Neuronal stem cell (in vitro differentiated cells): Measurements from ENCODE around the gene C11orf24.

ENCODE experiments used
- DNase-seq: peaks from one replicate; pipeline ENCODE4 v3.0.0-alpha.2; 2013; ENCODE audit warnings: low spot score
- H2AFZ ChIP-seq: one replicate; pipeline ENCODE4 v1.6.1; 2013; ENCODE audit warnings: mild to moderate bottlenecking, low read length, inconsistent platforms
- H2AK5ac ChIP-seq: 2 replicates; pipeline ENCODE4 v1.6.1; 2013; ENCODE audit warnings: low read depth, mild to moderate bottlenecking, inconsistent platforms, low read length, moderate library complexity, mixed read lengths
- H2BK120ac ChIP-seq: 2 replicates; pipeline ENCODE4 v1.6.1; 2013; ENCODE audit warnings: low read depth, mild to moderate bottlenecking, inconsistent platforms, low read length, moderate library complexity, mixed read lengths
- H2BK12ac ChIP-seq: one replicate; pipeline ENCODE4 v1.6.1; 2013; ENCODE audit warnings: low read length, inconsistent platforms
- H2BK15ac ChIP-seq: 2 replicates; pipeline ENCODE4 v1.6.1; 2013; ENCODE audit warnings: mild to moderate bottlenecking, low read length, inconsistent platforms, mixed read lengths
- H2BK5ac ChIP-seq: one replicate; pipeline ENCODE4 v1.6.1; 2013; ENCODE audit warnings: inconsistent platforms, mild to moderate bottlenecking, low read length, moderate library complexity
- H3K14ac ChIP-seq: one replicate; pipeline ENCODE4 v1.6.1; 2013; ENCODE audit warnings: low read length, inconsistent platforms
- H3K18ac ChIP-seq: 2 replicates; pipeline ENCODE4 v1.6.1; 2013; ENCODE audit warnings: low read length, inconsistent platforms
- H3K23ac ChIP-seq: 2 replicates; pipeline ENCODE4 v1.6.1; 2013; ENCODE audit warnings: low read depth, mild to moderate bottlenecking, mixed read lengths, low read length, inconsistent platforms; ENCODE audit not compliant: poor library complexity
- H3K27ac ChIP-seq: replicated peaks from 3 replicates; pipeline ENCODE4 v1.5.1; 2013; ENCODE audit warnings: low read length, inconsistent platforms
- H3K27me3 ChIP-seq, 3 experiments: 2 replicates each; pipeline ENCODE4 v1.6.1; 2013; ENCODE audit warnings: low read length in 3 of 3, mild to moderate bottlenecking in 2 of 3, inconsistent platforms in 1 of 3, low read depth in 1 of 3, mixed read lengths in 1 of 3, moderate library complexity in 1 of 3; ENCODE audit not compliant: control insufficient read depth in 3 of 3, insufficient read depth in 3 of 3
- H3K36me3 ChIP-seq, 2 donors: replicated peaks in 1 of 2; 2 replicates each; pipeline ENCODE4 v1.6.1; 2013; ENCODE audit warnings: low read length in 2 of 2; ENCODE audit not compliant: control insufficient read depth in 2 of 2, insufficient read depth in 2 of 2
- H3K4ac ChIP-seq: 2 replicates; pipeline ENCODE4 v1.6.1; 2013; ENCODE audit warnings: inconsistent platforms, mild to moderate bottlenecking, low read length, moderate library complexity
- H3K4me1 ChIP-seq, 2 donors: 1 replicate in 1 of 2; 2 replicates in 1 of 2; pipeline ENCODE4 v1.6.1; 2013; ENCODE audit warnings: low read length in 2 of 2, low read depth in 1 of 2; ENCODE audit not compliant: control insufficient read depth in 2 of 2, insufficient read depth in 1 of 2
- H3K4me2 ChIP-seq: one replicate; pipeline ENCODE4 v1.6.1; 2013; ENCODE audit warnings: mild to moderate bottlenecking, low read length, inconsistent platforms; ENCODE audit not compliant: insufficient read depth, poor library complexity, severe bottlenecking
- H3K4me3 ChIP-seq, 2 donors: 2 replicates each; pipeline ENCODE4 v1.5.1; 2013; ENCODE audit warnings: low read length in 2 of 2, mild to moderate bottlenecking in 2 of 2, inconsistent platforms in 1 of 2, moderate library complexity in 1 of 2
- H3K79me1 ChIP-seq: one replicate; pipeline ENCODE4 v1.6.1; 2013; ENCODE audit warnings: low read depth, mild to moderate bottlenecking, inconsistent platforms, low read length, moderate library complexity
- H3K9ac ChIP-seq: one replicate; pipeline ENCODE4 v1.6.1; 2013; ENCODE audit warnings: mild to moderate bottlenecking, low read depth, low read length, inconsistent platforms; ENCODE audit not compliant: poor library complexity
- H3K9me3 ChIP-seq, 2 donors: replicated peaks in 1 of 2; 2 replicates each; pipeline versions ENCODE3 to v1.6.1; 2013; ENCODE audit warnings: low read length in 2 of 2, mild to moderate bottlenecking in 2 of 2, inconsistent platforms in 1 of 2, low read depth in 1 of 2, mixed read lengths in 1 of 2, moderate library complexity in 1 of 2; ENCODE audit not compliant: control insufficient read depth in 2 of 2, insufficient read depth in 1 of 2
- H4K8ac ChIP-seq: one replicate; pipeline ENCODE4 v1.6.1; 2013; ENCODE audit warnings: low read depth, mild to moderate bottlenecking, inconsistent platforms, low read length, moderate library complexity
- H4K91ac ChIP-seq: one replicate; pipeline ENCODE4 v1.6.1; 2013; ENCODE audit warnings: low read length, low read depth, mild to moderate bottlenecking, inconsistent platforms; ENCODE audit not compliant: poor library complexity
- WGBS, 2 donors: extraction: QIAGEN DNeasy Blood & Tissue Kit; methylation state at CpG; one replicate each; pipeline ENCODE4 v1.1.7; 2013; ENCODE audit warnings: missing lambda C conversion rate in 2 of 2, mixed read lengths in 1 of 2; ENCODE audit not compliant: insufficient read length in 2 of 2, insufficient replicate concordance in 1 of 2; ENCODE audit errors: extremely low coverage in 2 of 2; 5-methylcytosine and 5-hydroxymethylcytosine counted together

The C11orf24 gene

DNA sequence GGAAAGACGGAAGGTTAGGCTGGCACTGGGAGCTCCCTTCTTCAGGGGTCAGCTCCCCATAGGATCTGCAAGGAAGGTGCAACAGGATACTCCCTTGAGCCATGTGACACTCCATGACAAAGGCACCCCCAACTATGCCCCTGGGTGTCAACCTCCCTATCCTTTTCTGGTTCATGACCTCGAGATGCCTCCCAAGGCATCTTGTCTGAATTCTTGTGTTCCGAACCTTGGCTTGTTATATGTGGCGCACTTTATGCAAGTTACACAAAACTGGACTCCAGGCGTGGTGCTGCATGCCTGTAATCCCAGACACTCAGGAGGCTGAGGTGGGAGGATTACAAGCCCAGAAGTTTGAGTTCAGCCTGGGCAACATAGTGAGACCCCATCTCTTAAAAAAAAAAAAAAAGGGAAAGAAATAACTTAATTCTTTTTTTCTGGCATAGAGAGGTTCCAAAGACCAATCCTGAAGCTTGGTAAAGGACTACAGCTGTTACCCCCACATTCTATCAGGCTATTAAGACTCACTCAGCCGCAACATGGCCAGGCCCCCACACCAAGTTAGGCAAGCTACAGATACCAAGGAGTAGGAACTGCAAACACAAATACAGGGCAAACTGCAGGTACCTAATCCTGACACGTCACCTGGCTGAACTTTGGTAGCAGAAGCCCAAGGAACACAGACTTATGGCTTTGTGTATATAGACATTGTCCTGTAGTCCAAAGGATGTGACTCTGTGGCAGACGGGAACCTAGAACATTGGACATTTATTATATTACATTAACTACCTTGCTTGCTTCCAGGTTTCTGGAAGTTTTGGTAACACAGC is 1.4 kb downstream of the C11orf24 start:
- H3K4me1 ChIP-seq: peaks cover 4 to 6% of the 10 kb centered on the region in 2 donors
- H3K27ac ChIP-seq: no peak overlapping the region
- no peak for DNase-seq
- peak overlapping the region in 1 of 2 donors; percentile 97 for H3K4me3 ChIP-seq
- no peak overlapping the region for H3K18ac ChIP-seq
- no peak overlapping the region for H3K4ac ChIP-seq
- H3K9me3 ChIP-seq: peaks cover 0 to 2% of the 10 kb centered on the region in 2 donors
- no peaks in the 10 kb centered on the region for H3K27me3 ChIP-seq
- no peak overlapping the region for H2BK15ac ChIP-seq
- H2BK120ac ChIP-seq: no peak overlapping the region
- H4K8ac ChIP-seq: no peak overlapping the region
- no peak overlapping the region for H3K4me2 ChIP-seq
- no CpG with 5 or more reads among the region's 8 CpGs for WGBS, 2 donors
- peaks cover 4% of the 10 kb centered on the region for H3K79me1 ChIP-seq
- H2AFZ ChIP-seq: peak overlapping the region; percentile 97
- peaks cover 19 to 38% of the 10 kb centered on the region in 2 donors for H3K36me3 ChIP-seq
- H2BK12ac ChIP-seq: no peak overlapping the region
- no peak overlapping the region for H2BK5ac ChIP-seq
- H3K14ac ChIP-seq: no peak overlapping the region
- no peak overlapping the region for H3K23ac ChIP-seq
- no peak overlapping the region for H4K91ac ChIP-seq
- H3K9ac ChIP-seq: no peak overlapping the region
- H2AK5ac ChIP-seq: no peak overlapping the region

DNA sequence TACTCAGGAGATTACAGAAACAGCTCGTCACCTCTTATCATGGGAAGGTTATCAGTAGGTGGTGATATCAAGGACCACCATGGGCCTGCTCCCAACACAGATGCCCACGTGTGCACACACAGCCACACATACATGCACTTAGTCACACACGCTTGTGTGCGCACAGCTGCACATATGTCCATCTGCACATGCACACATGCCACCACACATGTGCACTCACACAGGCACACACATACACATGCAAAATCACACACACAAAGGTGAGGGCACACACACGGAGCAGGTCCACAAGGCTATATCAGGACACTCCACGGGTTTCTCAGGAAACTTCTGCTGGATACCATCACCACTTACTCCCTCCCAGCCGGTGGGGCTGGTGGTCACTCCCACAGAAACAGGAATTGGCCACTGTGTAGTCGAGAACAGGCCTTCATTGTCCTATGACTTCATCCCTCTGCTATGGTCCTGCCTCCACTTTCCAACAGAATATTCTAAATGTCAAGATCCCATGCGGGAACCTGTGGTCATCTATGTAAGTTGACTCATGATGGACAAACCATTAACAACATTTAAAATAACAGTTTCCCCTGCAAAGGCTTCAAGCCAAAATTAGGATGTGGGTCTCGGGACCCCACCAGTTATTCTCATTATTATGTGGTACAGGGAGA is 2.2 kb downstream of the C11orf24 start:
- Histone ChIP-seq H3K79me1 (peaks cover 6% of the 10 kb centered on the region), H3K4me3 (peak overlapping the region in 1 of 2 donors; percentile 31)

DNA sequence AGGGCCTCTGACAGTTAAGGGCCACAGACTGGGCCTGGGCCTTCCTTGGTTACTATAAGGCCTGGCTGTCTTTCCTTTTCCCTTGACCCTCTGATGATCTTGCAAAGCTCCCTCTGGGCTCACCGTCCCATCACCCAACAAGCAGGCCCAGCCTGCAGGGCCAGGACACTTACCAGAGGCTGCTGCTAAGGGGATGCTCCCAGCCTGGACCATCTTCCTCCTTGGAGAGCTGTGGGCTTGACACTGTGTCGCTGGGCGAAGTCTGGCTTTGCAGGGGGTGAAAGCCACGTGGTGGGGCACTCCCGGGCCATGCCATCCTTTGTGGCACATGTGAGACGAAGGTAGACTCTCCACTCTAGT is 3.9 kb downstream of the C11orf24 start:
- Histone ChIP-seq H3K4me2 (no peak overlapping the region), H3K4me1 (peaks cover 4 to 6% of the 10 kb centered on the region in 2 donors), H3K36me3 (peaks cover 32 to 61% of the 10 kb centered on the region in 2 donors), H3K79me1 (peaks cover 6% of the 10 kb centered on the region), H2BK15ac (no peak overlapping the region), H3K4ac (no peak overlapping the region), H2BK5ac (no peak overlapping the region), H3K4me3 (peak overlapping the region in 1 of 2 donors; percentile 1), H4K91ac (no peak overlapping the region), H4K8ac (no peak overlapping the region), H2AFZ (no peak overlapping the region), H3K9ac (no peak overlapping the region), H3K18ac (no peak overlapping the region), H3K27me3 (no peaks in the 10 kb centered on the region), H3K14ac (no peak overlapping the region), H2BK120ac (no peak overlapping the region), H3K9me3 (peaks cover 0 to 2% of the 10 kb centered on the region in 2 donors), H2BK12ac (no peak overlapping the region), H2AK5ac (no peak overlapping the region), H3K23ac (no peak overlapping the region), H3K27ac (no peak overlapping the region)
- WGBS, 2 donors: no CpG with 5 or more reads among the region's 6 CpGs
- DNase-seq: no peak

More for the DNA sequence above, 2.2 kb downstream of the C11orf24 start:
- peak overlapping the region; percentile 83 for H3K9ac ChIP-seq
- H2BK5ac ChIP-seq: no peak overlapping the region
- no peak overlapping the region for H2AK5ac ChIP-seq
- H3K4me2 ChIP-seq: no peak overlapping the region
- H3K18ac ChIP-seq: no peak overlapping the region
- no peak overlapping the region for H3K23ac ChIP-seq
- H2BK120ac ChIP-seq: no peak overlapping the region
- H3K36me3 ChIP-seq: peaks cover 25 to 47% of the 10 kb centered on the region in 2 donors
- no peak for DNase-seq
- no peak overlapping the region for H2BK12ac ChIP-seq
- peaks cover 0 to 2% of the 10 kb centered on the region in 2 donors for H3K9me3 ChIP-seq
- H3K4ac ChIP-seq: no peak overlapping the region
- no peak overlapping the region for H2AFZ ChIP-seq
- no peak overlapping the region for H4K91ac ChIP-seq
- WGBS, 2 donors: no CpG with 5 or more reads among the region's 10 CpGs
- no peak overlapping the region for H4K8ac ChIP-seq
- no peak overlapping the region for H2BK15ac ChIP-seq
- H3K27me3 ChIP-seq: no peaks in the 10 kb centered on the region
- peaks cover 4 to 6% of the 10 kb centered on the region in 2 donors for H3K4me1 ChIP-seq
- H3K27ac ChIP-seq: no peak overlapping the region
- H3K14ac ChIP-seq: no peak overlapping the region
